Psoas muscle (tissue), 8 donors: ENCODE results near the gene PTH1R. TPM values are rescaled to one million over a fixed set of nuclear protein-coding genes. Genes with fewer than 3 reads are reported as not detected.

Experiments used
- ATAC-seq, 4 donors: fragments of 200-7000 bp; cut with Tn5 transposase; one replicate each; pipeline ENCODE4 v1.9.1; 2020; ENCODE audit warnings: moderate library complexity in 3 of 4, mild to moderate bottlenecking in 2 of 4
- DNase-seq, 2 donors: peaks; one replicate each; pipeline ENCODE4 v3.0.0-alpha.2; 2020
- H3K27ac ChIP-seq: fragments of 200-600 bp; one replicate; pipeline ENCODE4 v1.8.0; 2022
- H3K27me3 ChIP-seq, 3 donors: fragments of 200-600 bp in 1 of 3; one replicate each; pipeline versions ENCODE4 v1.6.1 to v1.8.0; 2013 to 2022; ENCODE audit warnings: low read length in 2 of 3, mild to moderate bottlenecking in 2 of 3, moderate library complexity in 1 of 3; ENCODE audit not compliant: insufficient read depth in 3 of 3
- H3K36me3 ChIP-seq, 2 donors: fragments of 200-600 bp in 1 of 2; one replicate each; pipeline versions ENCODE4 v1.6.1 to v1.8.0; 2013 to 2022; ENCODE audit warnings: low read depth in 1 of 2, mild to moderate bottlenecking in 1 of 2, moderate library complexity in 1 of 2; ENCODE audit not compliant: insufficient read depth in 1 of 2
- H3K4me1 ChIP-seq: fragments of 200-600 bp; one replicate; pipeline ENCODE4 v1.8.0; 2022
- H3K4me3 ChIP-seq: fragments of 200-600 bp; one replicate; pipeline ENCODE4 v1.8.0; 2022; ENCODE audit warnings: mild to moderate bottlenecking
- H3K9me3 ChIP-seq: fragments of 200-600 bp; one replicate; pipeline ENCODE4 v1.8.0; 2022
- CTCF ChIP-seq: fragments of 200-600 bp; IDR thresholded peaks from one replicate; pipeline ENCODE4 v1.8.0; 2022; ENCODE audit warnings: antibody characterized with exemption
- WGBS, 3 donors: extraction: QIAGEN DNeasy Blood & Tissue Kit; methylation state at CpG; one replicate each; pipeline versions ENCODE4 v1.1.6 to v1.1.7; 2013; 5-methylcytosine and 5-hydroxymethylcytosine counted together
- intact Hi-C, 2 donors: fragments of 100-400 bp; cut with DNase I; formaldehyde crosslinking; loops; one replicate each; pipeline versions ENCODE4 v1.11.0 to v1.14.2; 2022
- polyA plus RNA-seq, 3 donors: library from polyadenylated mRNA; stranded (reverse); fragments of 200-250 nt; gene quantifications; one replicate each; pipeline ENCODE4 v1.2.3, GENCODE V29; 2013
- total RNA-seq, 4 donors: library from RNA; stranded (reverse); fragmentation: NEBNext Ultra II Directional in 2 of 4; extraction: Animal tissue kit (Norgen Biotek cat#: 25700) in 2 of 4; gene quantifications; one replicate each; pipeline versions ENCODE4 v1.2.1 to v1.2.4, GENCODE V29; 2021 to 2023
- donor health status: healthy with polysubstance abuse.
- donor health status: DM: no; HTN: no; CAD: no; lungs with moderate emphysema.
- donor health status: Bipolar disorder and iron deficiency.
- donor health status: healthy.
- donor health status: DM: yes; HTN: yes; CAD: no.
- donor health status: DM: no; HTN: no; CAD: no.
- donor health status: DM: no; HTN: no; CAD: no.
- donor health status: DM: yes; HTN: yes; CAD: no.

Gene PTH1R
- total and polyA plus RNA-seq, 7 donors: 1.1 to 5.9 (median 4.2) TPM

GRCh38 chr3:46913644-46914043 lies 36.1 kb downstream of the PTH1R start:
- WGBS, 3 donors: 25 to 37% (median 27%) methylated on average over 8 of the region's 8 CpGs
- no peaks in the 10 kb centered on the region for H3K27me3 ChIP-seq
- peaks cover 22% of the 10 kb centered on the region for H3K4me1 ChIP-seq
- H3K36me3 ChIP-seq: peaks cover 0 to 28% of the 10 kb centered on the region in 2 donors
- H3K4me3 ChIP-seq: no peak overlapping the region
- ATAC-seq: peak; percentile 7 to 43 (median 17)
- no peaks in the 10 kb centered on the region for H3K9me3 ChIP-seq
- DNase-seq: peak; percentile 31 to 52
- TF ChIP-seq CTCF: no peak
- peak overlapping the region; percentile 21 for H3K27ac ChIP-seq
- intact Hi-C loops: no loop called here

- Histone ChIP-seq H3K4me1 (peaks cover 16% of the 10 kb centered on the region), H3K36me3 (peaks cover 0 to 40% of the 10 kb centered on the region in 2 donors), H3K27ac (peak overlapping the region; percentile 61), H3K9me3 (no peaks in the 10 kb centered on the region), H3K27me3 (no peaks in the 10 kb centered on the region), H3K4me3 (no peak overlapping the region)
- WGBS, 3 donors: 65 to 80% (median 72%) methylated on average over 7 of the region's 7 CpGs
- DNase-seq (peak in 1 of 2 donors; percentile 15), ATAC-seq (peak in 1 of 4 donors; percentile 19)
- intact Hi-C loops: no loop called here
- TF ChIP-seq CTCF: no peak
Measured at GRCh38 chr3:46914849-46915248, 37.3 kb downstream of the PTH1R start.

- DNase-seq (peak; percentile 10 to 40), ATAC-seq (peak; percentile 75 to 88 (median 86))
- H3K36me3 ChIP-seq: peaks cover 0 to 45% of the 10 kb centered on the region in 2 donors
- H3K4me1 ChIP-seq: peaks cover 19% of the 10 kb centered on the region
- 62 to 73% (median 65%) methylated on average over 8 of the region's 8 CpGs for WGBS, 3 donors
- intact Hi-C loops: no loop called here
- peak overlapping the region; percentile 61 for H3K27ac ChIP-seq
- no peaks in the 10 kb centered on the region for H3K9me3 ChIP-seq
- no peak overlapping the region for H3K4me3 ChIP-seq
- TF ChIP-seq CTCF: no peak
- no peaks in the 10 kb centered on the region for H3K27me3 ChIP-seq
Measured at GRCh38 chr3:46915297-46915822, 37.8 kb downstream of the PTH1R start.

GRCh38 chr3:46916278-46916677 lies 38.8 kb downstream of the PTH1R start:
- no peak for DNase-seq
- H3K27me3 ChIP-seq: no peaks in the 10 kb centered on the region
- peaks cover 20% of the 10 kb centered on the region for H3K4me1 ChIP-seq
- 92 to 97% (median 96%) methylated on average over 1 of the region's 1 CpG for WGBS, 3 donors
- H3K36me3 ChIP-seq: peaks cover 0 to 54% of the 10 kb centered on the region in 2 donors
- no peak for ATAC-seq
- no peak overlapping the region for H3K27ac ChIP-seq
- intact Hi-C loops: no loop called here
- no peaks in the 10 kb centered on the region for H3K9me3 ChIP-seq
- no peak overlapping the region for H3K4me3 ChIP-seq
- TF ChIP-seq CTCF: no peak

- no peak for DNase-seq
- Histone ChIP-seq H3K36me3 (peaks cover 0 to 59% of the 10 kb centered on the region in 2 donors), H3K9me3 (no peaks in the 10 kb centered on the region), H3K27me3 (no peaks in the 10 kb centered on the region), H3K4me1 (peaks cover 20% of the 10 kb centered on the region), H3K4me3 (no peak overlapping the region), H3K27ac (no peak overlapping the region)
- no peak for TF ChIP-seq CTCF
- no peak for ATAC-seq
- 89 to 94% (median 91%) methylated on average over 3 of the region's 3 CpGs for WGBS, 3 donors
- intact Hi-C loops: no loop called here
Measured at GRCh38 chr3:46916799-46917198, 39.3 kb downstream of the PTH1R start.
